Measurements from ENCODE around the gene NKRF. TPM values are rescaled to one million over a fixed set of nuclear protein-coding genes. Genes with fewer than 3 reads are reported as not detected.

Gene NKRF
- total RNA-seq, 4 donors from 2014 or later = 4.0 to 9.9 (median 6.2) TPM

- Histone ChIP-seq H3K27me3 (no peaks in the 10 kb centered on the region), H3K9me3 (no peaks in the 10 kb centered on the region), H3K27ac (no peak overlapping the region), H3K4me1 (peaks cover 0 to 5% (median 0%) of the 10 kb centered on the region in 4 donors), H3K4me3 (no peak overlapping the region), H3K36me3 (no peaks in the 10 kb centered on the region)
- TF ChIP-seq, protein P1, sequence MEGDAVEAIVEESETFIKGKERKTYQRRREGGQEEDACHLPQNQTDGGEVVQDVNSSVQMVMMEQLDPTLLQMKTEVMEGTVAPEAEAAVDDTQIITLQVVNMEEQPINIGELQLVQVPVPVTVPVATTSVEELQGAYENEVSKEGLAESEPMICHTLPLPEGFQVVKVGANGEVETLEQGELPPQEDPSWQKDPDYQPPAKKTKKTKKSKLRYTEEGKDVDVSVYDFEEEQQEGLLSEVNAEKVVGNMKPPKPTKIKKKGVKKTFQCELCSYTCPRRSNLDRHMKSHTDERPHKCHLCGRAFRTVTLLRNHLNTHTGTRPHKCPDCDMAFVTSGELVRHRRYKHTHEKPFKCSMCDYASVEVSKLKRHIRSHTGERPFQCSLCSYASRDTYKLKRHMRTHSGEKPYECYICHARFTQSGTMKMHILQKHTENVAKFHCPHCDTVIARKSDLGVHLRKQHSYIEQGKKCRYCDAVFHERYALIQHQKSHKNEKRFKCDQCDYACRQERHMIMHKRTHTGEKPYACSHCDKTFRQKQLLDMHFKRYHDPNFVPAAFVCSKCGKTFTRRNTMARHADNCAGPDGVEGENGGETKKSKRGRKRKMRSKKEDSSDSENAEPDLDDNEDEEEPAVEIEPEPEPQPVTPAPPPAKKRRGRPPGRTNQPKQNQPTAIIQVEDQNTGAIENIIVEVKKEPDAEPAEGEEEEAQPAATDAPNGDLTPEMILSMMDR (IDR thresholded peaks at IDR 0.05) = no peak
- no peak for TF ChIP-seq POLR2A (IDR thresholded peaks at IDR 0.05)
- no peak for DNase-seq
These were observed 18.2 kb upstream of the NKRF start for GRCh38 chrX:119624417-119624816.

DNA sequence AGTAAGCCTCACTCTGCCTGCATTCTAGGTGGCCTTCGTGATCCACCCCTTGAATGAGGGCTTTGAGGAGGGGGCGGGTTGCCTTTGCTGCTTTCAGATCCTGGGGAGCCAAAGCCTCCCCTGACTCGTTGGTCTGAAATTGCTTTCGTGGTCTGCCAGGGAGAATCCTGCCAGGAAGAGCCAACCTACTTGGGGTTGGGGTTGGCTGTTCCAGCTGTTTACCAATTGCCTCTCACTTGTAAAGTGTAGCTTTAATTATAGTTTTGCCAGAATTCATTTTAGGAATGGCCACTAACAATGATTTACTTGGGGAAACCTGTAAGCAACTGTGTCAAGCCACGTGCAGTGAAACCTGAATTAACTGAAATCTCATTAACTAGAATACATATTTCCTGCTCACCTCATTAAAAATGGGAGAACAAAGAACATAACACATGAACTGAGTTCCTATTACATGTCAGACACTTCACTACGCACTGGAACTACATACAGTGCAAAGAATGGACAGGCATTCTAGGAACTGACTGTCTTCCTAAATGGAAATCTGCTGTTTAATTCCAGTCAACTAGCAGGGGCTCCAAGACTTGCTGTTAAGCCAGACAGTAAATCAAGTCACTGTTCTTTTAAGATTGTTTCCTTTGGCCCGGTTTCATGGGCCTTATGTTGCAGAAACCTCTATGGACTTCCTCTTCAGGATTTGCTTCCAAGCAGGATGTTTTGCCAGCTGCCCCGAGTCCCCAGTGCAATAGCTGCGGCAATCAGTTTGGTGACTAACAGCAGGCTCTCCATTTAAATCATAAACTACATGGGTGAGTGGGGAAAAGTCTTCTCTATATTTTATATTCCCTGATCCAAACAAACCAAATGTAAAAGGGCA lies 16.4 kb upstream of the NKRF start:
- TF ChIP-seq, protein P1 (IDR thresholded peaks at IDR 0.05) = no peak
- TF ChIP-seq POLR2A (IDR thresholded peaks at IDR 0.05) = no peak
- no peak overlapping the region for H3K4me3 ChIP-seq
- no peak overlapping the region for H3K27ac ChIP-seq
- no peak for DNase-seq
- peaks cover 0 to 7% (median 0%) of the 10 kb centered on the region in 4 donors for H3K4me1 ChIP-seq
- no peaks in the 10 kb centered on the region for H3K27me3 ChIP-seq
- no peaks in the 10 kb centered on the region for H3K36me3 ChIP-seq
- no peaks in the 10 kb centered on the region for H3K9me3 ChIP-seq

GRCh38 chrX:119618439-119618838 lies 12.2 kb upstream of the NKRF start:
- TF ChIP-seq, protein P1 (IDR thresholded peaks at IDR 0.05) = no peak
- no peak for TF ChIP-seq POLR2A (IDR thresholded peaks at IDR 0.05)
- DNase-seq = peak in 2 of 3 donors; percentile 74 to 79
- H3K27ac ChIP-seq = peak overlapping the region in 1 of 4 donors; percentile 70

DNA sequence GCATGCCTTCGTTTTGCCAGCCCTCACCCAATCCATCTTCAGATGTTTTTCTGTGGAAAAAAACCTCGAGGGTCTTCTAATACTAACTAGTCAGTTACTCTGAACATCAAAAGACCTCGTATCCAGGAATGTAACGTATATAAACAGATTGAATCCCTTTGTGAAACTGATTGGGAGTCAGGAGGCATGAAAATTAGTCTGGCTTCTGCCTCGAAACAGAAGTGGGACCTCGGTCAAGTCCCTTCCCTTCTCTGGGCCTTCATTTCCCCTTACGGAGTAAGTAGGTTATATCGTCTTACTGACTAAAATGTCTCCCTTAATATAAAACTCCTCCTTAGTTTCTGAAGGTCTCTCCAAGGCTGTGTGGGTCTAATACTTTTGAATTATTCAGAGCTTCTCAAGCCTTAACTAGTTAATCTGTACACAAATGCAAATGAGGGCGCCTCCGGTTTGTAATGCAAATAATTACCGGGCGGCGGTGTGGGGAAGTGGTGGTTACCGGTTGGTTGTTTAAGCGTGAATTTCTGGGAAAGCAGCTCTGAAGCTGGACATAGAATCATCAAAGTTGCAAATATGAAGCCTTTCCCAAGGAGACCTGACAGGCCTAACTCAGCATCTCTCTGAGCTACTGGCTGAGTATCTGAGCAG lies 11.4 kb upstream of the NKRF start:
- Histone ChIP-seq H3K27ac (peak overlapping the region in 1 of 4 donors; percentile 70), H3K4me3 (no peak overlapping the region), H3K36me3 (no peaks in the 10 kb centered on the region), H3K4me1 (peaks cover 0 to 7% (median 0%) of the 10 kb centered on the region in 4 donors), H3K9me3 (no peaks in the 10 kb centered on the region), H3K27me3 (no peaks in the 10 kb centered on the region)
- TF ChIP-seq, protein P1 (IDR thresholded peaks at IDR 0.05) = no peak
- no peak for TF ChIP-seq POLR2A (IDR thresholded peaks at IDR 0.05)
- peak in 2 of 3 donors; percentile 73 to 79 for DNase-seq

More at GRCh38 chrX:119618439-119618838, 12.2 kb upstream of the NKRF start:
- no peaks in the 10 kb centered on the region for H3K9me3 ChIP-seq
- H3K27me3 ChIP-seq = no peaks in the 10 kb centered on the region
- no peak overlapping the region for H3K4me3 ChIP-seq
- H3K4me1 ChIP-seq = peaks cover 0 to 7% (median 0%) of the 10 kb centered on the region in 4 donors
- H3K36me3 ChIP-seq = no peaks in the 10 kb centered on the region

DNA sequence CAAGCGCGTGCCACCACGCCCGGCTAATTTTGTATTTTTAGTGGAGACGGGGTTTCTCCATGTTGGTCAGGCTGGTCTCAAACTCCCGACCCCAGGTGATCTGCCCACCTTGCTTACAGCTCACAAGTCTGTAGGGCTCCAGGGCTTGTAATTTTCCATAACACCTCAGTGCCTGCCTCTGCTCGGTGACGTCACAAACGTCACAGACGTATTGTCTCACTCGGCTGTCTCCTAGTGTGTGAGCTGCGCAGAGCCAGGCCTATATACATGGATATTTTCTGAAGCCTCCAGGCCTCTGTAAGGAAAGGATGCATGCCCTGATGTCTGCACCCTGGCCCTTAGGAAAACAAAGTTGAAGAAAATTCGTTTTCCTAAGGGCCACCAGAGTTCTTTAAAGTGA lies 8.6 kb upstream of the NKRF start:
- Histone ChIP-seq H3K36me3 (no peaks in the 10 kb centered on the region), H3K4me1 (peaks cover 0 to 6% (median 0%) of the 10 kb centered on the region in 4 donors), H3K27ac (no peak overlapping the region), H3K9me3 (no peaks in the 10 kb centered on the region), H3K4me3 (no peak overlapping the region), H3K27me3 (no peaks in the 10 kb centered on the region)
- TF ChIP-seq POLR2A (IDR thresholded peaks at IDR 0.05) = no peak
- TF ChIP-seq, protein P1 (IDR thresholded peaks at IDR 0.05) = no peak
- DNase-seq = no peak

Data from Peyer's patch (tissue), 4 donors.